Effector memory CD8-positive, alpha-beta T cell (primary cell): ENCODE results near the gene CLDN24.
"Not testable (repeated sequence)": the region's sequence is repeated elsewhere in the genome, so short reads cannot be mapped to it uniquely, and the experiment has no call there.

Experiments used
- ATAC-seq: fragments of 150-1000 bp; cut with Tn5 transposase; replicated peaks from 2 replicates; pipeline ENCODE4 v1.10.0; 2021; ENCODE audit warnings: mild to moderate bottlenecking, moderate library complexity
- DNase-seq, 3 experiments: peaks; one replicate each; pipeline ENCODE4 v3.0.0; 2021
- H3K27ac Mint-ChIP-seq, 2 donors: one replicate each; pipeline ENCODE4 v1.8.0; 2022; ENCODE audit warnings: mild to moderate bottlenecking in 2 of 2, mixed read lengths in 2 of 2, moderate library complexity in 2 of 2
- H3K27me3 Mint-ChIP-seq, 2 donors: one replicate each; pipeline ENCODE4 v1.8.0; 2022; ENCODE audit warnings: mixed read lengths in 2 of 2
- H3K36me3 Mint-ChIP-seq: one replicate; pipeline ENCODE4 v1.8.0; 2022; ENCODE audit warnings: mild to moderate bottlenecking, moderate library complexity, mixed read lengths; ENCODE audit not compliant: insufficient read depth
- H3K4me1 Mint-ChIP-seq, 2 donors: one replicate each; pipeline ENCODE4 v1.8.0; 2022; ENCODE audit warnings: low read depth in 2 of 2, mixed read lengths in 2 of 2
- H3K4me3 Mint-ChIP-seq, 2 donors: one replicate each; pipeline ENCODE4 v1.8.0; 2022; ENCODE audit warnings: mild to moderate bottlenecking in 2 of 2, mixed read lengths in 2 of 2, moderate library complexity in 2 of 2
- H3K9me3 Mint-ChIP-seq, 2 donors: one replicate each; pipeline ENCODE4 v1.8.0; 2022; ENCODE audit warnings: mixed read lengths in 2 of 2

Gene CLDN24

DNA sequence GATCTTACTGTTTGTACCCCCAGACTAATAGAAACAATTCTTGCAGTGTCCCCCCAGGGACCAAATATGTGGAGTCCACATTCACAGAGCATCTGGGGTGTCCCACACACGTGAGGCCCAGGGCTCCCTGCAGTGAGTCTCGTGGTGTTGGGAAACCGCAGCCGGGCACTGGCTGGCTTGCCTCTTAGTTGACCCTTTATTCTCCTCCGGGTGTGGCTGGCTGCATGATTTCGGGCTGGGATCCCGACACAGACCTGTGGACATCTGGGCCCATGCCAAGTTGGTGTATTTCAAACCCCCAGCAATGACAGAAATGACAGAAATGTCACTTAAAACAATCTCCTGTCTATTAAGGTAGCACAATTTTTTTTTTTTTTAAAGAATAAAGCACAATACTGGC lies 15.6 kb upstream of the CLDN24 start:
- Mint-ChIP-seq H3K9me3 (no peaks in the 10 kb centered on the region), H3K4me1 (peaks cover 3 to 4% of the 10 kb centered on the region in 2 donors), H3K27me3 (peaks cover 9 to 15% of the 10 kb centered on the region in 2 donors), H3K4me3 (no peak overlapping the region), H3K27ac (no peak overlapping the region), H3K36me3 (no peaks in the 10 kb centered on the region)
- ATAC-seq: no peak
- DNase-seq: no peak

DNA sequence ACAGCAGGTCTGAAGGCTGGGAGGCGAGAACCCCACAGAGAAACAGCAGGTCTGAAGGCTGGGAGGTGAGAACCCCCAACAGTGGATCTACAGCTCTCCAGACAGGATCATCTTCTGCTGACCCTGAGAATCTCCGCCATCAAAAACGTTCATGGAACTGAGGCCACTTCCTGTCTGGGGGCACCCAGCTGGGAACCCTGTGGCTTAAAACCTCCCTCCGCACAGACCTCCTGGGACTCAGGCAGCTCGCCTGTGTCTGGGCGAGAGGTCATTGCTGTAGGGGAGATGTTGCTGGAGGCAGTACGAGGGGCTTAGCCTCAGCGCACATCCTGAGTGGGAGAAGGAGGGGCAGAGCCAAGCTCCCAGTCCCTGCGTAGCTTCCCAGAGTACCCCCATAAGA lies 15.1 kb upstream of the CLDN24 start:
- H3K9me3 Mint-ChIP-seq: no peaks in the 10 kb centered on the region
- no peak overlapping the region for H3K27ac Mint-ChIP-seq
- DNase-seq (no peak), ATAC-seq (no peak)
- H3K4me3 Mint-ChIP-seq: no peak overlapping the region
- H3K27me3 Mint-ChIP-seq: peaks cover 14 to 19% of the 10 kb centered on the region in 2 donors
- peaks cover 3 to 4% of the 10 kb centered on the region in 2 donors for H3K4me1 Mint-ChIP-seq
- H3K36me3 Mint-ChIP-seq: no peaks in the 10 kb centered on the region

DNA sequence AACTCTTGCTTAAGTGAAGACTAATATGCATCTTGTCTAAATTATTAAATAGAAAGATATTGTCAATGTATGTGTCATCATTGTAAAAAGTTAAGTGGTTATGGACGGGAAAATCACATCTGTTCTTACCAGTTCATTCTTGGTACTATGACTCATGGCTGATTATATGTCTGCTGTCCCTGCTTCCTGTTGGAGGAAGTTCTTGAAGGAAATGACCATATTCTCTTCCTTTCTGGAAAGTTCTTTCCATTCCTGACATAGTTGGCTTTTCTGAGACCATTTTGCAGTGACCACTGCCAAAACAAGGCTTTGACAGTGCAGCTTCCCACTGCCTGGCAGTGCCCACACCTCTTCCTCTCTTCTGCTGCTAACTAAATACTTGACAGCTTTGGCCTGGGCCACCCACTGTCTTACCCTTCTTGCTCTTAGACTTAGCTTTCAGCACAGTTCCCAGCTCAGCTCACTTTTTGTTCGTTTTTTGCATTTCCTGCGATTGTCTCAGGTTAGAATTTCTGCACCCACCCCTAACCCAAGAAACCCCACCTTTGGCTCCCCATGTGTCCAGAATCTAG lies 13.2 kb upstream of the CLDN24 start:
- Mint-ChIP-seq H3K9me3 (no peaks in the 10 kb centered on the region), H3K27ac (no peak overlapping the region), H3K36me3 (no peaks in the 10 kb centered on the region), H3K4me1 (peaks cover 3 to 4% of the 10 kb centered on the region in 2 donors), H3K27me3 (peaks cover 22 to 30% of the 10 kb centered on the region in 2 donors), H3K4me3 (no peak overlapping the region)
- ATAC-seq (no peak), DNase-seq (no peak)

DNA sequence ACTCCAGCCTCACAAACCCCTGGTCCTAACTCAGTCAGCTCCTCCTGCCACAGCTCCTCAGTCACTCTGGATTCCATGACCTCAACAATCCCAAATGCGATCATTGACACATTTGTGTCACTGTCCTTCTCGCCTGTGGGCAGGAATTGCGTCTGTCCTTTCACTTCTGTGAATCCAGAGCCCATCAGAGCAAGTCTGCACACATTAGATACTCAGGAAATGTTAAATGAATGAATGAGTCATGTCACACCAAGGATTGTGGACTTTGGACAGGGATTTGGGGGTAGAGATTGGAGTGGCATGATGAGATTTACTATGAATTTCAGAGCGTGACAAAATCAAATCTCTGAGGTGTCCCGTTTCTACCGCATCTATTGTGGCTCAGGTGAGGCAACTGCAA lies 11.8 kb upstream of the CLDN24 start:
- no peaks in the 10 kb centered on the region for H3K9me3 Mint-ChIP-seq
- H3K27ac Mint-ChIP-seq: no peak overlapping the region
- no peak overlapping the region for H3K4me3 Mint-ChIP-seq
- DNase-seq (no peak), ATAC-seq (no peak)
- peaks cover 25 to 33% of the 10 kb centered on the region in 2 donors for H3K27me3 Mint-ChIP-seq
- peaks cover 3 to 4% of the 10 kb centered on the region in 2 donors for H3K4me1 Mint-ChIP-seq
- no peaks in the 10 kb centered on the region for H3K36me3 Mint-ChIP-seq

DNA sequence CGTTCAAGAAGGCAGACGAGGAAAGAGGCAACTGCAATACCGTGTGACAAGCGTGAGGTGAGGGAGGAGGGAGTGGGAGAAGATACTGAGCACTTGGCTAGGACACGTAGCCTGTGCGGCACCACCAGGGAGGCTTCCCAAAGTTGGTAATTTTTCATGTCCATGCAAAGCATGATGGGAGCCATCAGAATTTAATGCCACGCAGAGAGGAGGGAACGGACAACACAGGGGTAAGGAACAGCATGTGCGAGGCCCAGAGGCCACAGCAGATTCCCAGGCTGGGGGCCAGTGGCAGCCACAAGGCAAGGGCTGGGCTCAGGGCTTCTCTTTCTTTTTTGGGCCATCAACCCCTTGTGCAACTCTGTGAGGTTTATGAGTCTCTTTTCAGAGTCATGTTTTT lies 11.0 kb upstream of the CLDN24 start:
- DNase-seq (no peak), ATAC-seq (no peak)
- peaks cover 3 to 4% of the 10 kb centered on the region in 2 donors for H3K4me1 Mint-ChIP-seq
- peaks cover 31 to 36% of the 10 kb centered on the region in 2 donors for H3K27me3 Mint-ChIP-seq
- no peak overlapping the region for H3K4me3 Mint-ChIP-seq
- H3K27ac Mint-ChIP-seq: no peak overlapping the region
- H3K36me3 Mint-ChIP-seq: no peaks in the 10 kb centered on the region
- H3K9me3 Mint-ChIP-seq: no peaks in the 10 kb centered on the region

DNA sequence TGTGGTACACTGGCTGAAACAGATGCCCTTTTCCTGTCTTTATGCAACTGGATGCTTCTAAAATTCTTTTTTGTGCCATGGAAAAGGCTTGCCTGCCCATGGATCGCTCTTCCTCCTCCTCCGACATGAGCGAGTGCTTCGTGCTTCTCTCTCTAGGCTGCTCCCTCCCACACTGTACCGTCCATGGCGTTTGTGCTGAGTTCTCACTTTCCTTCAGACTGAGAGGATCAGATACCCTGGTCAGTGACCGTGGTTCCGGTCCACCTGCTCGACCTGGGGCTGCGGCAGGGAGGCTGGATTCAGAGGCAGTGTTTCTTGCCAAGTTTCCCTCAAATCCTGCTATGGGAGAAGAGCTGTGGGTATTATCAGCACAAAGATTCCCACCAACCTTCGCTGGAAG lies 10.2 kb upstream of the CLDN24 start:
- DNase-seq (no peak), ATAC-seq (no peak)
- Mint-ChIP-seq H3K27ac (no peak overlapping the region), H3K36me3 (no peaks in the 10 kb centered on the region), H3K4me1 (peaks cover 3 to 4% of the 10 kb centered on the region in 2 donors), H3K27me3 (peaks cover 31 to 36% of the 10 kb centered on the region in 2 donors), H3K4me3 (no peak overlapping the region), H3K9me3 (no peaks in the 10 kb centered on the region)

DNA sequence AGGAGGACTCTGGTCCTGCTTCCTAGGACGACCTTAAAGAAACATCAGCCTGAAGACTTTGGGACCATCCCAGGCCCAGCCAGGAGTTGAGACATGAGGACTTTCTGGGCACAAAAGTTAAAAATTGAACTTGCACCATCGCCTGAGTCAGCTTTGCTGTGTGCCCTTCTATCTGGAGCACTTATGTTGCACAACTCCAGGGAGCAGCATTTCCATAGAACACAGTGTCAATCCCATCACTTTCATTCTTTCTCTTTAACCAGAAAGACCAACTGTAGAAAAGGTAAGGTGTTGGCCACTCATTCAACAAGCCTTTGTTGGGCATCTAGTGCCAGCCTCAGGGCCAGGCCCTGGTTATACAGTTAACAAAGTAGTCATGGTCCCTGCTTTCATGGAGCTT lies 8.6 kb upstream of the CLDN24 start:
- no peak overlapping the region for H3K27ac Mint-ChIP-seq
- peaks cover 0 to 1% of the 10 kb centered on the region in 2 donors for H3K9me3 Mint-ChIP-seq
- H3K4me3 Mint-ChIP-seq: no peak overlapping the region
- ATAC-seq: no peak
- H3K27me3 Mint-ChIP-seq: peaks cover 36 to 41% of the 10 kb centered on the region in 2 donors
- no peaks in the 10 kb centered on the region for H3K36me3 Mint-ChIP-seq
- peaks cover 3 to 4% of the 10 kb centered on the region in 2 donors for H3K4me1 Mint-ChIP-seq
- no peak for DNase-seq

DNA sequence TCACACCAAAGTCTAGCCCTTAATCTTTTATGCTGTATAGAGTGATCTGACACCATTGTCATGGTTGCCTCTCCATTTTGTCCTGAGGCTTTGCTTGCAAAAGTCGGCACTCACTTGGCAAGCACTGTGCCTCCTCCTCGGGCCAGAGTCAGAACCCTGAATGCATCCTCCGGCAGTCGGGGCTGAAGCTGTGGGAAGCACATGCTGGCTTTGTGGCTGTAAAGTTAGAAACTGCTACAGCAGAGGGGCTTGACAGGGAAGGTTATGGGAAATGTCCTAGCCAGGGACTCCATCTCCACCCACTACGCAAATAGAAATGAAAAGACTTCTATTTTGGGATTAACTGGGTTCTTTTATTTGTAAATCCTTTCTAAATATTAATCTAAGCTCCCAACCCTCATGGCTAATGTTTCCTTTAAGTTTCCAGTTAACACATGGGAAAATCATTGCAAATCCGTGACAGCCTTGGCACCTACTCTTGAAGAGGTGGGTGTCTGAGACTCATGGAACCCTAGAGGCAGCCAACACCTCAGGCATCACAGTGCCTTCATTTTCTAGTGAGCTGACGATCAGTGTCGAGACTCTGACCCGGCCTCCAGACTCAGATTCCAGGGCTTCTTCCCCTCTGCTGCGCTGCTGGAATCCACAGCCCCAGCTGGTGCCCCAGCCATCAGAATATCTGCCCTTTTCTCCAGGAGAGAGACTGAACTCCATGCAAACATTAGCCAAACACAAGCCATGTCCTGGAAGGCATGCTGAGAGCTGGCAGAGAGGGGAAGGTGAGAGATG lies 7.9 kb upstream of the CLDN24 start:
- Mint-ChIP-seq H3K36me3 (no peaks in the 10 kb centered on the region), H3K4me3 (no peak overlapping the region), H3K27ac (no peak overlapping the region), H3K9me3 (peaks cover 0 to 1% of the 10 kb centered on the region in 2 donors), H3K27me3 (peaks cover 39 to 47% of the 10 kb centered on the region in 2 donors), H3K4me1 (no peaks in the 10 kb centered on the region)
- ATAC-seq (no peak), DNase-seq (no peak)

DNA sequence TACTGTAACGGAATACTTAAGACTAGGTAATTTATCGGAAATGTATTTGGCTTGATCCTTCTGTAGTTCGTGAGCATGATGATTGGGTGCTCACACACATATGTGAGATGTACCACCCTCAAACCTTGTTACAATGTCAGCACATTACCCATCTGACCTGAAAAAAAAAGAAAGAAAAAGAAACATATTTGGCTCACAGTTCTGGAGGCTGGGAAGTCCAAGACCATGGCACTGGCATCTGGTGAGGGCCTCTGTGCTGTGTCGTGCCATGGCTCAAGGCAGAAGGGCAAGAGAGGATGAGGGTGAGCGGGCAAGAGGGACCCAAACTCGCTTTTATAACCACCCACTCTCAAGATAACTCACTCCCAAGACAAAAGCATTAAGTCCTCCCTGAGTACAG lies 7.0 kb upstream of the CLDN24 start:
- Mint-ChIP-seq H3K4me3 (no peak overlapping the region), H3K4me1 (no peaks in the 10 kb centered on the region), H3K36me3 (no peaks in the 10 kb centered on the region), H3K27ac (no peak overlapping the region), H3K9me3 (peaks cover 0 to 1% of the 10 kb centered on the region in 2 donors), H3K27me3 (peaks cover 46 to 53% of the 10 kb centered on the region in 2 donors)
- ATAC-seq: no peak
- DNase-seq: no peak

DNA sequence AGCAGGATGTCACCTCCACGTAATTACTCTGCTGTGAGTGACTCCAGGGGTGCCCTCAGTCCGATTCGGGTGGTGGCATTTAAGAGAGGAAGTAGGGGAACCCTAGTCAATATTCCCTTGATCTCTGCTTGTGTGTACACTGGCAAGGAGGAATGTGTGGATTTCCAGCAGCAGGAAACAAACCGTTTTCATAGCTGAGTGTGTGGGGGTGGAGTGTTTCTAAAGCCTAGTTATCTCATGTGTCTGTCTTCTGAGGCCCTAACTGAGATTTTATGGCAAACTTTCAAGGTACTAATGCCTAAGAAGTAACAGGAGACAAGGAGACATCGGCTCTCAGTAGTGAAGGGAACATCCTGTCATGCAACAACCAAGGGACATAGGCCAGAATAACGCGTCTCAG lies 6.6 kb upstream of the CLDN24 start:
- no peaks in the 10 kb centered on the region for H3K4me1 Mint-ChIP-seq
- peaks cover 42 to 49% of the 10 kb centered on the region in 2 donors for H3K27me3 Mint-ChIP-seq
- H3K4me3 Mint-ChIP-seq: no peak overlapping the region
- H3K36me3 Mint-ChIP-seq: no peaks in the 10 kb centered on the region
- ATAC-seq: no peak
- H3K27ac Mint-ChIP-seq: no peak overlapping the region
- DNase-seq: no peak
- H3K9me3 Mint-ChIP-seq: peaks cover 0 to 1% of the 10 kb centered on the region in 2 donors

DNA sequence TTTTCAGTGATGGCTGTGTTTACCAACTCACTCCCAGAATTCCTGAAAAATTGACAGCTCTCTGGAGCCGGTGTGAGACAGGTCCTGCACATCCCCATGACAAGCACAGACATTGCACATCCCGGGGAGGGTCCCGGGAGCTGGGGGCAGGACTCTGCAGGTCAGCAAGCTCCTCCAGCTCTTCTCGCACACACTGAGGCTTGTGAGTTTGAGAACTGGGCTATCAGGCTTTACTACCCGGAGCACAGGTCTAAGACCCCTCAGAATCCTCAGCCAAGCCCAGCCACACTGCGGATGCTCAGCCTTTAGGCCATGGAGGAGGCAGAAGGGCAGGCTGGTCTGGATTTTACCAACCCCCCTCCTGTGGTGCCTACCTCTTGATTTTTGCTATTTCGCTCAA lies 5.6 kb upstream of the CLDN24 start:
- Mint-ChIP-seq H3K36me3 (no peaks in the 10 kb centered on the region), H3K27me3 (peaks cover 32 to 44% of the 10 kb centered on the region in 2 donors), H3K4me3 (no peak overlapping the region), H3K9me3 (peaks cover 0 to 1% of the 10 kb centered on the region in 2 donors), H3K27ac (no peak overlapping the region), H3K4me1 (no peaks in the 10 kb centered on the region)
- DNase-seq (no peak), ATAC-seq (no peak)

DNA sequence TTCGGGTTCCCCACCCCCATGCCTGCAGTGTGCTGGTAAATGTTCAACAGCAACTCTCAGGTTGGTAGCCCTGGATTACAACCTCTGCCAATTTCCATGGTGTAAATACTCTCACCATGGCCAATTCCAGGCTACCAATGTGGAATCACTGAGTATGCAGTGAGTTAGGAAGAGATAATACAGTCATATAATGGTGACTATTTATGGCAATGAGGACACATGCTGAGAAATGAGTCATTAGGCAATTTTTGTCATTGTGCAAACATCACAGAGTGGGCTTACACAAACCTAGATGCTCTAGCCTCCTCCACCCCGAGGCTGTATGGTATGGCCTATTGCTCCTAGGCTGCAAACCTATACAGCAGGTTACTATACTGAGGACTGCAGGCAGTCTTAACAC lies 4.6 kb upstream of the CLDN24 start:
- Mint-ChIP-seq H3K27me3 (peaks cover 22 to 34% of the 10 kb centered on the region in 2 donors), H3K36me3 (no peaks in the 10 kb centered on the region), H3K27ac (no peak overlapping the region), H3K4me3 (no peak overlapping the region), H3K9me3 (peaks cover 0 to 1% of the 10 kb centered on the region in 2 donors), H3K4me1 (peaks cover 0 to 1% of the 10 kb centered on the region in 2 donors)
- ATAC-seq (no peak), DNase-seq (no peak)

DNA sequence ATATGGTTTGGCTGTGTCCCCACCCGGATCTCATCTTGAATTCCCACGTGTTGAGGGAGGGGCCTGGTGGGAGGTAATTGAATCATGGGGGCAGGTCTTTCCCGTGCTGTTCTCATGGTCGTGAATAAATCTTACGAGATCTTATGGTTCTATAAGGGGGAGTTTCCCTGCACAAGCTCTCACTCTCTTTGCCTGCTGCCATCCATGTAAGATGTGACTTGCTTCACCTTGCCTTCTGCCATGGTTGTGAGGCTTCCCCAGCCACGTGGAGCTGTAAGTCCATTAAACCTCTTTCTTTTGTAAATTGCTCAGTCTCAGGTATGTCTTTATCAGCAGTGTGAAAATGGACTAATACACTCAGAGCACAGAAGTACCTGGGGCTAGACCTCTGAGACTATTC lies 4.2 kb upstream of the CLDN24 start:
- not testable (repeated sequence) for H3K4me3 Mint-ChIP-seq, H3K4me1 Mint-ChIP-seq, ATAC-seq, H3K9me3 Mint-ChIP-seq, DNase-seq, H3K36me3 Mint-ChIP-seq, H3K27ac Mint-ChIP-seq
- peaks cover 17 to 30% of the 10 kb centered on the region in 2 donors for H3K27me3 Mint-ChIP-seq

DNA sequence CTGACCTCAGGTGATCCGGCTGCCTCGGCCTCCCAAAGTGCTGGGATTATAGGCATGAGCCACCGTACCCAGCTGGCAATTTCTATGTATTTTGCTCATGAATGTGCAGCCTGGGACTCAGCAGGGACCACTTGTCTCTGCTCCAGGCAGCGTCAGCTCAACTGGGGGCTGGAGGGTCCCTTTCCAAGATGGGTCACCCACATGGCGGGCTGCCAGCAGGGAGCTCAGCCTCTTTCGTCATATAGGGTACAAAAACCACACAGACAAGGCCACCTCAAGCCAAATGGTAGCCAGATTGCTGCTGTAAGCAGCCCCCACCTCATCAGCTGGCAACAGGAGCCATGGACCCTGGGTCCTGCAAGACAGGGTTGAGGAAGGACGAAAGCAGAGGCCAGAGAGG lies 2.4 kb upstream of the CLDN24 start:
- peaks cover 16 to 30% of the 10 kb centered on the region in 2 donors for H3K27me3 Mint-ChIP-seq
- H3K36me3 Mint-ChIP-seq: no peaks in the 10 kb centered on the region
- H3K9me3 Mint-ChIP-seq: peaks cover 0 to 1% of the 10 kb centered on the region in 2 donors
- no peak overlapping the region for H3K27ac Mint-ChIP-seq
- DNase-seq: no peak
- ATAC-seq: no peak
- peaks cover 0 to 5% of the 10 kb centered on the region in 2 donors for H3K4me1 Mint-ChIP-seq
- no peak overlapping the region for H3K4me3 Mint-ChIP-seq
